Upper lobe of left lung (tissue), 4 donors: ENCODE measurements around the gene DGKQ.

Experiments
- CTCF ChIP-seq, 6 experiments: fragments of 450-650 bp in 4 of 6; fragments of 200-600 bp in 2 of 6; sonication (generic) in 2 of 6; IDR thresholded peaks; one replicate each; pipeline ENCODE4 v1.5.1; 2016 to 2019; ENCODE audit warnings: antibody characterized with exemption in 6 of 6
- POLR2A ChIP-seq, 4 donors: fragments of 450-650 bp; IDR thresholded peaks; one replicate each; pipeline ENCODE4 v1.5.1; 2016 to 2017; ENCODE audit warnings: antibody characterized with exemption in 4 of 4, mild to moderate bottlenecking in 2 of 4
- POLR2AphosphoS5 ChIP-seq, 2 donors: sonication (generic); formaldehyde crosslinking; IDR thresholded peaks; one replicate each; pipeline ENCODE4 v1.5.1; 2017; ENCODE audit warnings: antibody characterized with exemption in 2 of 2

DNA sequence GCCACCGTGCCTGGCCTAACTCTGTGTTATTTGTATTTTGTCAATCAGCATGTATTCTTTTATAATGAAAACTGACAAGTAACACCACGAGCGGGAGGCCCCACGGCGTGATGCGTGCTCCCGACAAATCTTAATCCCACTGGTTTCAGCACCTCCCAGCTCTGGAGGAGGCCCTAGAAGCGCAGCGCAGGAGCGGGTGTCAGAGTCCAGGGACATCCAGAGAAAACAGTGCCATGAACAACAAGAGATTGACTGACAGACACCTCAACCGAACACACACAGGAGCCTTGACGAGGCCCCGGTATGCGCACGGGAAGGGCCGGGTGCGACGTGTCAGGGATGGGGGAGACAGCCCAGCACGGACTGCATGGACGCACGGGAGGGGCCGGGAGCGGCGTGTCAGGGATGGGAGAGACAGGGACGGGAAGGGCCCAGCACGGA is 64.2 kb downstream of the DGKQ start:
- TF ChIP-seq POLR2A (IDR thresholded peaks at IDR 0.05) (no peak), POLR2AphosphoS5 (IDR thresholded peaks at IDR 0.05) (no peak), CTCF (IDR thresholded peaks at IDR 0.05) (no peak)
